ENCODE results near the gene ERC1.

Gene ERC1

DNA sequence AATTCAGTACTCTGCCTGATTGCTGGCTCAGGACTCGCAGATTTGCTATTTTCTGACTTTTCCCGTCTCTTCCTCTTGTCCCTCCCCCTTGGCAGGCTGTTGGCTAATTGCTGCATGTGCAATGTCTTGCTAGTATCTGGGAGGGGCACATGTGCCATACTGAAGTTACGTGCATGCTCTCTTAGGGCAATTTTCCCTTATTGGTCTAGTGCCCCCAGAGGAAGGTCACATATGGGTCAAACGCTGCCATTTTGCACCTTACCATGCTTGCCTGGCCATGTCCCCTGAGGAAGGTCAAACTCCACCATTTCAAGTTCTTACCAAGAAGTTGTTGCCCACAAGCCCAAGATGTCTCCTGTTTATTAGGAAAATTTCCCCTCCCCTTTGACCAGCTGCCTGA is 13.9 kb upstream of the ERC1 start:
- DNase-seq (ENCODE audit: extremely low read depth, low read depth), result no peak
- H3K4me3 ChIP-seq (replicated peaks; ENCODE audit: low read depth, low read length), result no peak overlapping the region
- TF ChIP-seq, protein P1, sequence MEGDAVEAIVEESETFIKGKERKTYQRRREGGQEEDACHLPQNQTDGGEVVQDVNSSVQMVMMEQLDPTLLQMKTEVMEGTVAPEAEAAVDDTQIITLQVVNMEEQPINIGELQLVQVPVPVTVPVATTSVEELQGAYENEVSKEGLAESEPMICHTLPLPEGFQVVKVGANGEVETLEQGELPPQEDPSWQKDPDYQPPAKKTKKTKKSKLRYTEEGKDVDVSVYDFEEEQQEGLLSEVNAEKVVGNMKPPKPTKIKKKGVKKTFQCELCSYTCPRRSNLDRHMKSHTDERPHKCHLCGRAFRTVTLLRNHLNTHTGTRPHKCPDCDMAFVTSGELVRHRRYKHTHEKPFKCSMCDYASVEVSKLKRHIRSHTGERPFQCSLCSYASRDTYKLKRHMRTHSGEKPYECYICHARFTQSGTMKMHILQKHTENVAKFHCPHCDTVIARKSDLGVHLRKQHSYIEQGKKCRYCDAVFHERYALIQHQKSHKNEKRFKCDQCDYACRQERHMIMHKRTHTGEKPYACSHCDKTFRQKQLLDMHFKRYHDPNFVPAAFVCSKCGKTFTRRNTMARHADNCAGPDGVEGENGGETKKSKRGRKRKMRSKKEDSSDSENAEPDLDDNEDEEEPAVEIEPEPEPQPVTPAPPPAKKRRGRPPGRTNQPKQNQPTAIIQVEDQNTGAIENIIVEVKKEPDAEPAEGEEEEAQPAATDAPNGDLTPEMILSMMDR (IDR thresholded peaks at IDR 0.05; ENCODE audit: low read depth, low read length, missing control alignments), result no peak

DNA sequence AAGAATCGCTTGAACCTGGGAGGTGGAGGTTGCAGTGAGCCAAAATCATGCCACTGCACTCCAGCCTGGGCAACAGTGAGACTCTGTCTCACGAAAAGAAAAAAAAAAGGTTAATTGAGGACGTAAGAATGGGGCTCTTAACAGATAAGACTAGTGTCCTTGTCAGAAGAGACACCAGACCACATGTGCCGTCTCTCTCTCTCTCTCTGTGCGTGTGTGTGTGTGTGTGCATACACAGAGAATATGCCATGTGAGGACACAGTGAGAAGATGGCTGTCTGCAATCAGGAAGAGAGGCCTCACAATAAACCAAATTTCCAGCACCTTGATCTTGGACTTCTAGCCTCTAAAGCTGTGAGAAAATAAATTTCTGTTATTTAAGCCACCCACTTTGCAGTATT is 11.7 kb upstream of the ERC1 start:
- no peak for DNase-seq (ENCODE audit: extremely low read depth, low read depth)
- H3K4me3 ChIP-seq (replicated peaks; ENCODE audit: low read depth, low read length), result no peak overlapping the region
- TF ChIP-seq, protein P1 (IDR thresholded peaks at IDR 0.05; ENCODE audit: low read depth, low read length, missing control alignments), result no peak

DNA sequence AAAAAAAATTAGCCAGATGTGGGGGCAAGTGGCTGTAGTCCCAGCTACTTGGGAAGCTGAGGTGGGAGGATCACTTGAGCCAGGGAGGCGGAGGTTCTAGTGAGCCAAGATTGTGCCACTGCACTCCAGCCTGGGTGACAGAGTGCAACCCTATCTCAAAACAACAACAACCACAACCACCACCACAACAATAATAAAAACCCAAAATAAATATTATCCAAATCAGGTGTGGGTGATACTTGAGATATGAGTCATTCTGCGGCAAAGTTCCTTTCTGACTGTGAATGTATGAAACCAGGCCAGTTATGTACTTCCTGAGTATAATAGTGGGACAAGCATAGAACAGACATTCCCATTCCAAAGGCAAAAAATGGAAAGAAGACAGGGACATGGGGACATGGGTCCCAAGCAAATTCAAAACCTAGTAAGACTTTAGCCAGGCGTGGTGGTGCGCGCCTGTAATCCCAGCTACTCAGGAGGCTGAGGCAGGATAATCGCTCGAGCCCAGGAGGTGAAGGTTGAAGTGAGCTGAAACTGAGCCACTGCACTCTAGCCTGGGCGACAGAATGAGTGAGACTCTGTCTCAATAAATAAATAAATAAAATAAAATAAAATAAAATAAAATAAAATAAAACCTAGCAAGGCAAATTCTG is 9.7 kb upstream of the ERC1 start:
- no peak for DNase-seq (ENCODE audit: extremely low read depth, low read depth)
- H3K4me3 ChIP-seq (replicated peaks; ENCODE audit: low read depth, low read length), result no peak overlapping the region

DNA sequence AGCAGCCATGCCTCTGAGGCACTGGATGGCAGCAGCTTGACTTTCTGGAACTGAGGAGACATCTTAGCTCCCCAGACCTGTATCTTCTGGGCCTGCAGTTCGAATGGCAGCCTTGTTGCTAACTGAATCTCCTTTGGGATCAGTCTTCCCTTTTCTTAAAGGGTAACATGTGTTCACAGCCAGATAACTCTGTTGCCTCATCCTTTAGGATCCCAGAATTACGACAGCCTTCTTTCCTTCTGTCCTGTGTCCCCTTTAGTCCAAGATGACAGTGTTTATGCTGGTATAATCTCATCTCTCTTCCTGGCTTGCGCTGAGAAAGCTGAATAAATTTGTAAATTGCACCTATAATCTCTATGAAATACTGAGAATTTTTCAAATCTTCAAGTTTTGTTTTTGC is 9.1 kb upstream of the ERC1 start:
- TF ChIP-seq, protein P1 (IDR thresholded peaks at IDR 0.05; ENCODE audit: low read depth, low read length, missing control alignments), result no peak
- DNase-seq (ENCODE audit: extremely low read depth, low read depth), result no peak
- no peak overlapping the region for H3K4me3 ChIP-seq (replicated peaks; ENCODE audit: low read depth, low read length)

More for the DNA sequence above, 9.7 kb upstream of the ERC1 start:
- TF ChIP-seq, protein P1 (IDR thresholded peaks at IDR 0.05; ENCODE audit: low read depth, low read length, missing control alignments), result no peak

DNA sequence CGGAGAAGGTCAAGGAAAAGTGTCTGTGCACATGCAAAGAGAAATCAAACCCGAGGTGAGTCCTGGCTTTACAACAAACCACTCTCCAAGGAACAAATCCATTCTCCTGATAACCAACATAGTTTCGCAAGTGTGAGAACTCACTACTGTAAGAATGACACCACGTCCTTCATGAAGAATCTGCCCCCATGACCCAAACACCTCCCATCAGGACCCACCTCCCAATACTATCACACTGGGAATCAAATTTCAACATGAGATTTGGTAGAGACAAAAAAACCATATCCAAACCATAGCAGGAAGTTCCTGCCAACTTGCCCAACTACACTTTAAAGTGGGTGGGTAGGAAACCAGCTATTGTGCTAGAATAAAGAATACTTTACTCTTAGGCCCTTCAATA is 2.4 kb upstream of the ERC1 start:
- no peak overlapping the region; the same call in 1 of the 2 replicates for H3K4me3 ChIP-seq (replicated peaks; ENCODE audit: low read depth, low read length)
- no peak for DNase-seq (ENCODE audit: extremely low read depth, low read depth)
- TF ChIP-seq, protein P1 (IDR thresholded peaks at IDR 0.05; ENCODE audit: low read depth, low read length, missing control alignments), result no peak

DNA sequence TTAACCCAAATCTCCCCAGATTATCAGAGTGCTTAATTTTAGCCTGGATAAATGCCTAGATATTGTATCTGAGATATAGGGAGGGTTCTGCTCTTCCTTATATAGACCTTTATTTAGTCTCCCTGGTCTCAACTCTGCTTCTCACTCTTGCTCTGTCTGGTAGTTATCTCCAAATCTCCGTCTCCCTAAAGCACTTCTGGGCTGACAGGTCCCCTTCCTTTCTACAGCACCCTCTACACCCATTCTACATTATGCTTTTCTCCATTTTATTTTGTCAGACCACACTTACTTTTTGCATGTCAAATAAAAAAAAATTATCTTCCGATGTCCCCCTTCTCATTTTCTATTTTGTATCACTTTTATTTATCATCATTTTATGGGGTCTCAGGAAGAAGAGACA is 2.0 kb upstream of the ERC1 start:
- peak overlapping the region; percentile 66 for H3K4me3 ChIP-seq (replicated peaks; ENCODE audit: low read depth, low read length)
- TF ChIP-seq, protein P1 (IDR thresholded peaks at IDR 0.05; ENCODE audit: low read depth, low read length, missing control alignments), result no peak
- no peak for DNase-seq (ENCODE audit: extremely low read depth, low read depth)

All from HFF-Myc (cell line).